Hepatocyte (in vitro differentiated cells): ENCODE measurements around the gene PMP22. TPM values are rescaled to one million over a fixed set of nuclear protein-coding genes. Genes with fewer than 3 reads are reported as not detected.

Source experiments
- DNase-seq: peaks from one replicate; pipeline ENCODE4 v3.0.0-alpha.2; 2016; ENCODE audit warnings: low spot score
- H2AFZ ChIP-seq: fragments of 200-600 bp; sonication (generic); 2 replicates; pipeline ENCODE4 v1.6.0; 2016; ENCODE audit warnings: antibody characterized with exemption, mild to moderate bottlenecking
- H3K27ac ChIP-seq: fragments of 200-600 bp; sonication (generic); 2 replicates; pipeline ENCODE4 v1.5.1; 2016; ENCODE audit warnings: mild to moderate bottlenecking
- H3K27me3 ChIP-seq: fragments of 200-600 bp; sonication (generic); 2 replicates; pipeline ENCODE4 v1.6.1; 2016
- H3K36me3 ChIP-seq: fragments of 200-600 bp; sonication (generic); replicated peaks from 2 replicates; pipeline ENCODE4 v1.5.1; 2016; ENCODE audit warnings: low read depth; ENCODE audit not compliant: insufficient read depth
- H3K4me1 ChIP-seq: fragments of 200-600 bp; sonication (generic); 2 replicates; pipeline ENCODE4 v1.5.1; 2016; ENCODE audit warnings: mild to moderate bottlenecking, moderate library complexity; ENCODE audit not compliant: insufficient read depth
- H3K4me2 ChIP-seq: fragments of 200-600 bp; sonication (generic); 2 replicates; pipeline ENCODE4 v1.6.0; 2016
- H3K4me3 ChIP-seq: fragments of 200-600 bp; sonication (generic); 2 replicates; pipeline ENCODE4 v1.5.1; 2016; ENCODE audit warnings: mild to moderate bottlenecking
- H3K79me2 ChIP-seq: fragments of 200-600 bp; sonication (generic); 2 replicates; pipeline ENCODE4 v1.6.0; 2017; ENCODE audit warnings: mild to moderate bottlenecking
- H3K9me2 ChIP-seq: fragments of 200-600 bp; sonication (generic); replicated peaks from 2 replicates; pipeline ENCODE4 v1.6.0; 2017; ENCODE audit warnings: mild to moderate bottlenecking; ENCODE audit not compliant: insufficient read depth
- H3K9me3 ChIP-seq: fragments of 200-600 bp; sonication (generic); 2 replicates; pipeline ENCODE4 v1.5.1; 2016; ENCODE audit warnings: low read depth, mild to moderate bottlenecking
- H4K20me1 ChIP-seq: fragments of 200-600 bp; sonication (generic); 2 replicates; pipeline ENCODE4 v1.6.0; 2016; ENCODE audit warnings: mild to moderate bottlenecking; ENCODE audit not compliant: insufficient read depth, poor library complexity, severe bottlenecking
- EZH2 ChIP-seq: fragments of 200-600 bp; sonication (generic); IDR thresholded peaks from 2 replicates; pipeline ENCODE4 v1.6.1; 2016; ENCODE audit warnings: antibody characterized with exemption, mild to moderate bottlenecking, borderline replicate concordance
- EZH2phosphoT487 ChIP-seq: fragments of 200-600 bp; sonication (generic); IDR thresholded peaks from one replicate; pipeline ENCODE4 v1.6.1; 2018; ENCODE audit warnings: antibody characterized with exemption, mild to moderate bottlenecking, low read depth, moderate library complexity; ENCODE audit not compliant: unreplicated experiment, severe bottlenecking
- WGBS: methylation state at CpG from one replicate; pipeline ENCODE4 v1.1.6; 2016; ENCODE audit warnings: low lambda C conversion rate; ENCODE audit errors: missing lambda C conversion rate; 5-methylcytosine and 5-hydroxymethylcytosine counted together
- polyA plus RNA-seq: library from polyadenylated mRNA; unstranded; fragments of >200 nt; fragmentation: Nextera tagmentation; extraction: Ambion mirVana; gene quantifications from 2 replicates; pipeline ENCODE4 v1.2.1, GENCODE V29; 2016
- total RNA-seq: library from RNA; depleted of rRNA; stranded (reverse); fragments of >200 nt; gene quantifications from 2 replicates; pipeline ENCODE4 v1.2.3, GENCODE V29; 2014
- TF ChIP-seq, protein P1 (sequence below): fragments of 200-600 bp; sonication (generic); IDR thresholded peaks from 2 replicates; pipeline ENCODE4 v1.5.1; 2016; ENCODE audit warnings: antibody characterized with exemption, mild to moderate bottlenecking; ENCODE audit not compliant: poor library complexity

PMP22 gene
- total and polyA plus RNA-seq, 2 experiments from 2014 or later: 111 to 163 TPM

GRCh38 chr17:15184872-15185624 is 80.1 kb downstream of the PMP22 start:
- Histone ChIP-seq H3K9me3 (no peaks in the 10 kb centered on the region), H3K36me3 (no peaks in the 10 kb centered on the region), H3K4me2 (peak overlapping the region; percentile 15), H4K20me1 (no peaks in the 10 kb centered on the region), H3K4me3 (no peak overlapping the region), H2AFZ (no peak overlapping the region), H3K9me2 (no peaks in the 10 kb centered on the region), H3K27ac (peak overlapping the region; percentile 63), H3K4me1 (no peaks in the 10 kb centered on the region), H3K79me2 (no peaks in the 10 kb centered on the region), H3K27me3 (no peaks in the 10 kb centered on the region)
- TF ChIP-seq EZH2 (no peak), EZH2phosphoT487 (no peak)
- TF ChIP-seq, protein P1, sequence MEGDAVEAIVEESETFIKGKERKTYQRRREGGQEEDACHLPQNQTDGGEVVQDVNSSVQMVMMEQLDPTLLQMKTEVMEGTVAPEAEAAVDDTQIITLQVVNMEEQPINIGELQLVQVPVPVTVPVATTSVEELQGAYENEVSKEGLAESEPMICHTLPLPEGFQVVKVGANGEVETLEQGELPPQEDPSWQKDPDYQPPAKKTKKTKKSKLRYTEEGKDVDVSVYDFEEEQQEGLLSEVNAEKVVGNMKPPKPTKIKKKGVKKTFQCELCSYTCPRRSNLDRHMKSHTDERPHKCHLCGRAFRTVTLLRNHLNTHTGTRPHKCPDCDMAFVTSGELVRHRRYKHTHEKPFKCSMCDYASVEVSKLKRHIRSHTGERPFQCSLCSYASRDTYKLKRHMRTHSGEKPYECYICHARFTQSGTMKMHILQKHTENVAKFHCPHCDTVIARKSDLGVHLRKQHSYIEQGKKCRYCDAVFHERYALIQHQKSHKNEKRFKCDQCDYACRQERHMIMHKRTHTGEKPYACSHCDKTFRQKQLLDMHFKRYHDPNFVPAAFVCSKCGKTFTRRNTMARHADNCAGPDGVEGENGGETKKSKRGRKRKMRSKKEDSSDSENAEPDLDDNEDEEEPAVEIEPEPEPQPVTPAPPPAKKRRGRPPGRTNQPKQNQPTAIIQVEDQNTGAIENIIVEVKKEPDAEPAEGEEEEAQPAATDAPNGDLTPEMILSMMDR: no peak
- peak; percentile 61 for DNase-seq
- WGBS: 73% methylated on average over 5 of the region's 5 CpGs

DNA sequence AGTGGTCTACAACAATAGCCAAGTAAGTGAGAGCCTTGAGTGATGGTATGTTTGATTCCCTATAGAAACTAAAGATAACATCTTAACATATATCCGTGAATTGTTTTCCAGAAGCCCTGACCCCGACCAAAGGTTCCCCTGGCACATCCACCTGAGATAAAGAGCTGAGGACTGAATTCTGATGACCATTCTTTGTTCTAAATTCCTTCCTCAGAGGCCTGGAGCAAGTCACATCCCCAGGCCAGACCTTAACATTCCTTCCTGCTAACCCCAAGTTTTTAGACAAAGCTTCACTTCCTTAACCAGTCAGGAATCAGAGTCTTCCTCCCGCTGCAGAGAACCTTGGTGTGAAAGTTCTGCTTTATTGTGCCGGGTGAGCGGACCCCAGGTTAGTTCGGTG is 83.3 kb downstream of the PMP22 start:
- Histone ChIP-seq H3K4me1 (no peaks in the 10 kb centered on the region), H3K36me3 (no peaks in the 10 kb centered on the region), H4K20me1 (no peaks in the 10 kb centered on the region), H3K27me3 (no peaks in the 10 kb centered on the region), H3K79me2 (no peaks in the 10 kb centered on the region), H3K9me3 (no peaks in the 10 kb centered on the region), H3K27ac (no peak overlapping the region), H3K4me3 (no peak overlapping the region), H3K9me2 (no peaks in the 10 kb centered on the region), H2AFZ (no peak overlapping the region), H3K4me2 (no peak overlapping the region)
- WGBS: 82% methylated on average over 6 of the region's 6 CpGs
- TF ChIP-seq, protein P1: no peak
- no peak for TF ChIP-seq EZH2
- TF ChIP-seq EZH2phosphoT487: no peak
- no peak for DNase-seq

GRCh38 chr17:15181333-15181732 is 83.8 kb downstream of the PMP22 start:
- no peak overlapping the region for H3K4me2 ChIP-seq
- H3K4me3 ChIP-seq: no peak overlapping the region
- TF ChIP-seq, protein P1: no peak
- TF ChIP-seq EZH2: no peak
- no peak for TF ChIP-seq EZH2phosphoT487
- no peaks in the 10 kb centered on the region for H4K20me1 ChIP-seq
- 92% methylated on average over 8 of the region's 8 CpGs for WGBS
- no peak for DNase-seq
- H3K27me3 ChIP-seq: no peaks in the 10 kb centered on the region
- no peaks in the 10 kb centered on the region for H3K9me3 ChIP-seq
- no peak overlapping the region for H2AFZ ChIP-seq
- H3K27ac ChIP-seq: no peak overlapping the region
- H3K9me2 ChIP-seq: no peaks in the 10 kb centered on the region
- H3K79me2 ChIP-seq: no peaks in the 10 kb centered on the region
- H3K36me3 ChIP-seq: no peaks in the 10 kb centered on the region
- no peaks in the 10 kb centered on the region for H3K4me1 ChIP-seq
